Activated T-cell treated with anti-CD3 and anti-CD28 coated beads, Interleukin-2, amount 50 U/mL, for 24 hours (primary cell): ENCODE data around the gene UTP20.
"Not testable (repeated sequence)": the region's sequence is repeated elsewhere in the genome, so short reads cannot be mapped to it uniquely, and the experiment has no call there.

Source experiments
- DNase-seq: peaks from one replicate; pipeline ENCODE4 v3.0.0-alpha.2; 2020
- H3K27ac Mint-ChIP-seq: 2 replicates; pipeline ENCODE4 v1.8.0; 2020; ENCODE audit warnings: mild to moderate bottlenecking, mixed read lengths
- H3K27me3 Mint-ChIP-seq: 2 replicates; pipeline ENCODE4 v1.8.0; 2020; ENCODE audit warnings: mixed read lengths
- H3K36me3 Mint-ChIP-seq: 2 replicates; pipeline ENCODE4 v1.8.0; 2020; ENCODE audit warnings: low read depth, mixed read lengths
- H3K4me1 Mint-ChIP-seq: 2 replicates; pipeline ENCODE4 v1.8.0; 2020; ENCODE audit warnings: low read depth, mixed read lengths
- H3K4me3 Mint-ChIP-seq: 2 replicates; pipeline ENCODE4 v1.8.0; 2020; ENCODE audit warnings: mild to moderate bottlenecking, moderate library complexity, mixed read lengths
- H3K9me3 Mint-ChIP-seq: 2 replicates; pipeline ENCODE4 v1.8.0; 2020; ENCODE audit warnings: mixed read lengths

Gene UTP20

DNA sequence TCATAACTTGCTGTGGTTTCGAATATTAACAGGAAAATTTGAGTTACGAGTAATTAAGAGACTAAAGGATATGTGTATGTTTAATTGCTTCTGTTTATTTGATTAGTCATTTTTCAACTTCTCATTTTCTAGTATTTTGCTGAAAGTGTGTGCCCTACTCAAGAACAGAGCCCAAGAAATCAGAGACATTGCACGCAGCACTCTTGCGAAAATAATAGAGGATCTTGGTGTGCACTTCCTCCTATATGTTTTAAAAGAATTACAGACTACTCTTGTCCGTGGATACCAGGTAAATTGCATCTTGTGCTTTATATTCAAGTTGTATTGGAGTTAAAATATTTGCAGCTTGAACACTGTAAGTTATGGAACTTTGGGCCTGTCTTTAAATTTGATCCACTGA, 76.9 kb downstream of the UTP20 start:
- peaks cover 91% of the 10 kb centered on the region for H3K36me3 Mint-ChIP-seq
- no peaks in the 10 kb centered on the region for H3K9me3 Mint-ChIP-seq
- H3K4me1 Mint-ChIP-seq: no peaks in the 10 kb centered on the region
- H3K27me3 Mint-ChIP-seq: no peaks in the 10 kb centered on the region
- H3K27ac Mint-ChIP-seq: no peak overlapping the region
- no peak overlapping the region for H3K4me3 Mint-ChIP-seq
- DNase-seq: no peak

- Mint-ChIP-seq H3K4me3 (no peak overlapping the region), H3K27ac (no peak overlapping the region), H3K27me3 (no peaks in the 10 kb centered on the region), H3K36me3 (peaks cover 89% of the 10 kb centered on the region), H3K4me1 (peaks cover 3% of the 10 kb centered on the region), H3K9me3 (no peaks in the 10 kb centered on the region)
- no peak for DNase-seq
These were observed 81.5 kb downstream of the UTP20 start for GRCh38 chr12:101361455-101361854.

GRCh38 chr12:101368016-101368415, 88.1 kb downstream of the UTP20 start:
- Mint-ChIP-seq H3K9me3 (no peaks in the 10 kb centered on the region), H3K27ac (no peak overlapping the region), H3K4me3 (no peak overlapping the region), H3K27me3 (no peaks in the 10 kb centered on the region), H3K4me1 (peaks cover 3% of the 10 kb centered on the region), H3K36me3 (peaks cover 94% of the 10 kb centered on the region)
- no peak for DNase-seq

- Mint-ChIP-seq H3K36me3 (peaks cover 95% of the 10 kb centered on the region), H3K4me3 (no peak overlapping the region), H3K4me1 (peaks cover 7% of the 10 kb centered on the region), H3K27me3 (no peaks in the 10 kb centered on the region), H3K27ac (peak overlapping the region; percentile 5), H3K9me3 (no peaks in the 10 kb centered on the region)
- DNase-seq: no peak
These were observed 92.5 kb downstream of the UTP20 start for GRCh38 chr12:101372431-101372830.

DNA sequence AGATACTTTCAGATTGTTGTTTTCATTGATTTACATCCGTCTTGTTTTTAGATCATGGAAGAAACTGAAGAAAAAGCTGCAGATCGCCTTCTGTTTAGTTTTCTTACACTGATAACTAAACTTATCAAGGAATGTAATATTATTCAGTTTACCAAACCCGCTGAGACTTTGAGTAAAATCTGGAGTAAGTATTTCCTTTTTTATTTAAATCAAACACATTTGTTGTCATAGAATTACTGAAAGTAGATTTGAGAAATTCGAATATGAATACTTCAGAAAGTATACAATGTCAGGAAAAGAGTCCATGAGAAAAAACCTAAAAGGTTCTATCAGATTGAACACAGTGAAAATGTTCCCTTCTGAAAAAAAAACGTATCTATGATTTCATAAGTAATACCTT, 95.7 kb downstream of the UTP20 start:
- Mint-ChIP-seq H3K27me3 (no peaks in the 10 kb centered on the region), H3K4me3 (no peak overlapping the region), H3K9me3 (no peaks in the 10 kb centered on the region), H3K4me1 (peaks cover 7% of the 10 kb centered on the region), H3K36me3 (peaks cover 95% of the 10 kb centered on the region), H3K27ac (peak overlapping the region; percentile 55)
- no peak for DNase-seq

DNA sequence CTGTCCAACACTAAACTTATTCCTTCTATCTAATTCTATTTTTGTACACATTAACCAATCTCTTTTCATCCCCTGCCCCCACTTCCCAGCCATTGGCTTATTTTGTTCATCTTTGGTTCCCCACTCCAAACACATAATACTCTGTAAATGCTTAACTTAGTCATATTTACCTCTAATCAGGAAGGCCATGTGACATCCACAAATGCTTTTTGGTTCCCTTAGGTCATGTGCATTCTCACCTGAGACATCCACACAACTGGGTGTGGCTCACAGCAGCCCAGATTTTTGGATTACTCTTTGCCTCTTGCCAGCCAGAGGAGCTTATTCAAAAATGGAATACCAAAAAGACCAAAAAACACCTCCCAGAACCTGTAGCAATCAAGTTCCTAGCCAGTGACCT, 99.2 kb downstream of the UTP20 start:
- Mint-ChIP-seq H3K4me3 (no peak overlapping the region), H3K36me3 (peaks cover 97% of the 10 kb centered on the region), H3K27ac (peak overlapping the region; percentile 18), H3K4me1 (peaks cover 7% of the 10 kb centered on the region), H3K9me3 (no peaks in the 10 kb centered on the region), H3K27me3 (no peaks in the 10 kb centered on the region)
- DNase-seq: no peak

- not testable (repeated sequence) for H3K4me1 Mint-ChIP-seq, H3K9me3 Mint-ChIP-seq, H3K4me3 Mint-ChIP-seq, DNase-seq, H3K27ac Mint-ChIP-seq, H3K27me3 Mint-ChIP-seq
- peaks cover 80% of the 10 kb centered on the region for H3K36me3 Mint-ChIP-seq
These were observed 111.3 kb downstream of the UTP20 start for GRCh38 chr12:101391181-101391580.

DNA sequence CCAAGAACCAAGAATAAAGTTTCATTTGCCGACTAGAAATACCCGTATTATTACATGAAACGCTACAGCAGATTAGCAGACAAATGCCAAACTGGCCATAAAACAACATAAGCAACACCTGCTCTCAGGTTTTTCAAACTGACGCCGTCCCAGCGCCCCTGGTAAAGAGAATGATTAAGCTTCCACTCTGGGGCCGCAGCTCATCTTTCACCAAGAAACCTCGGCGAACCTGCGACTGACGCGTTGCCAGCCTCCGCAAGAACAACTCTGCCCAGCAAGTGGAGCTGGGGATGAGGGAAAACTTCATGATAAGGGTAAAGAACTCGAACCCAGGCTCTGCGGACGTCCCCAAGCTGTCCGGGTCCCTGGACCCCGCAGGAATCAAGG, 127.1 kb downstream of the UTP20 start:
- no peak for DNase-seq
- H3K36me3 Mint-ChIP-seq: peaks cover 35% of the 10 kb centered on the region
- peak overlapping the region; percentile 94 for H3K4me3 Mint-ChIP-seq
- peak overlapping the region; percentile 98 for H3K27ac Mint-ChIP-seq
- H3K4me1 Mint-ChIP-seq: peaks cover 21% of the 10 kb centered on the region
- no peaks in the 10 kb centered on the region for H3K9me3 Mint-ChIP-seq
- no peaks in the 10 kb centered on the region for H3K27me3 Mint-ChIP-seq

GRCh38 chr12:101407436-101408345, 127.8 kb downstream of the UTP20 start, which contains the start of gene ARL1:
Gene ARL1, minus strand, starts transcription at chr12:101407772. Its CDS starts 127 bp downstream, at chr12:101407645.
- Mint-ChIP-seq H3K4me3 (peak within 1 kb of the TSS; percentile 94), H3K9me3 (no peaks in the 10 kb centered on the region), H3K4me1 (peaks cover 21% of the 10 kb centered on the region), H3K27ac (peak within 1 kb of the TSS; percentile 98), H3K27me3 (peaks cover under 1% of the 10 kb centered on the region), H3K36me3 (peaks cover 30% of the 10 kb centered on the region)
- peak; percentile 89 for DNase-seq

DNA sequence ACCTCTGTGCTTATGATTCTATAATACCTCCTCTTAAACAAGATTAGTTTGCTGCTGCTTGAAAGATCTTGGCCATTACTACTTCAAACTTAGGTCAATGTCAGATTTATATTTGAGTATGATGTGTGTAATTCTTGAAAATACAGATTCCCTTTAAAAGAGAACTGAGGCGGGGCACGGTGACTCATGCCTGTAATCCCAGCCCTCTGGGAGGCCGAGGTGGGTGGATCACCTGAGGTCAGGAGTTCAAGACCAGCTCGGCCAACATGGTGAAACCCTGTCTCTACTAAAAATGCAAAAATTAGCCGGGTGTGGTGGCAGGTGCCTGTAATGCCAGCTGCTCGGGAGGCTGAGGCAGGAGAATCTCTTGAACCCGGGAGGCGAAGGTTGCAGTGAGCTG, 130.3 kb downstream of the UTP20 start:
- H3K27ac Mint-ChIP-seq, DNase-seq, H3K9me3 Mint-ChIP-seq, H3K27me3 Mint-ChIP-seq, H3K4me3 Mint-ChIP-seq: not testable (repeated sequence)
- peaks cover 15% of the 10 kb centered on the region for H3K4me1 Mint-ChIP-seq
- H3K36me3 Mint-ChIP-seq: peaks cover 17% of the 10 kb centered on the region

DNA sequence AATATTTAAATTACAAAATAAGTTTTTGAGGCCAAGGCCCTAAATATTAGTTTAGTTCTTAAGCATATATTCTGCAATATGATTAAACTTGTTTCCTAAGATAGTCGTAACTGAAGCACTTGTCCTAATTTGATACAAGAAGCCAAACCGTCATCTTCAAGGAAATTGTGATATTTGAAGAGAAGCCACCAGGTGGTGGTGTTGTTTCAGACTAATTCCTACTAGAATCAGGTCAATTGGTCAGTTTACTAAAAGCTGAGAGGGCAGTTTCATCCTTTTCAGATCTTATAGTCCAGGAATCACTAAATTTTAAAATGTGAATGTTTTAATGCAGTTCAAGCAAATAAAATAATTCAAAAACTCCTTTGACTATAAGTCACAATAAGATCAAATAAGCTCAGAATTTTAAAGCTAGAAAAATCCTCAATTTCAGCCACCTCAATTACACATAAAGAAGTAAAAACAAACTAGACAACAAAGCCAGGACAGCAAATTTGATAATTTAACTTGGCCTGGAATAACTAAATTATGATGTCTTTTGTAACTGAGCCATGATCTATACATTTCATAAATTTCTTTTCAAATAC, 134.7 kb downstream of the UTP20 start:
- Mint-ChIP-seq H3K36me3 (no peaks in the 10 kb centered on the region), H3K4me3 (no peak overlapping the region), H3K27me3 (peaks cover 6% of the 10 kb centered on the region), H3K27ac (no peak overlapping the region), H3K9me3 (no peaks in the 10 kb centered on the region), H3K4me1 (no peaks in the 10 kb centered on the region)
- DNase-seq: no peak

DNA sequence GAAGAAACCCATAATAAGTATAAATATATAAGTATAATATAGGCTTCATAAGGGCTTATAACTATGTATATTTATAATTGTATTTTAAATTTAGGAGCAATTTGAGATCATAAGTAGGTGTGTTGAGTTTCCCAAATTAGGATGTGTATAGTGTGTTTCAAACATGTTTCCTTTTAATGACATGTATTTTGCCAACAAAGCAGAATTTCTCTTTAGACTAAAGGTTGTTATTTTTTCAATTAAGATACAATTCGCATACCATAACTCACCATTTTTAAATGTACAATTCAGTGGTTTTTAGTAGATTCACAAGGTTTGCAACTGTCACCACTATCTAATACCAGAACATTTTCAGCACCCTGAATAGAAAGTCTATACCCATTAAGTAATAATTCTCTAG, 135.3 kb downstream of the UTP20 start:
- H3K36me3 Mint-ChIP-seq: no peaks in the 10 kb centered on the region
- H3K4me3 Mint-ChIP-seq: no peak overlapping the region
- no peaks in the 10 kb centered on the region for H3K4me1 Mint-ChIP-seq
- H3K27me3 Mint-ChIP-seq: peaks cover 6% of the 10 kb centered on the region
- DNase-seq: no peak
- no peaks in the 10 kb centered on the region for H3K9me3 Mint-ChIP-seq
- H3K27ac Mint-ChIP-seq: no peak overlapping the region

- DNase-seq, H3K27me3 Mint-ChIP-seq, H3K4me1 Mint-ChIP-seq, H3K27ac Mint-ChIP-seq, H3K9me3 Mint-ChIP-seq, H3K36me3 Mint-ChIP-seq, H3K4me3 Mint-ChIP-seq: not testable (repeated sequence)
These were observed 142.2 kb downstream of the UTP20 start for GRCh38 chr12:101422066-101422465.

DNA sequence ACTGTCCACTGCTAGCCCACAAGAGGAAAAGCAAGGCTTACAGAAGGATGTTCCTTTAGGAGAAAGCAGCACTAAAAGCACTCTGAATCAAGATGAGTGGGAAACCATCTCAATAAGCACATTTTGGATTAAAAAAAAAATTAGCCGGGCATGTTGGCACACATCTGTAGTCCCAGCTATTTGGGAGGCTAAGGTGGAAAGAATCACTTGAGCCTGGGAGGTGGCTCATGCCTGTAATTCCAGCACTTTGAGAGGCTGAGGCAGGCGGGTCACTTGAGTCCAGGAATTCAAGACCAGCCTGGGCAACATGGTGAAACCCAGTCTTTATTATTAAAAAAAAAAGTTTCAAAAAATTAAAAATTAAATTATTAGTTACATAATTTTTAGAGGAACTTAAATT, 144.7 kb downstream of the UTP20 start:
- no peak for DNase-seq
- Mint-ChIP-seq H3K27me3 (peaks cover 11% of the 10 kb centered on the region), H3K36me3 (no peaks in the 10 kb centered on the region), H3K9me3 (no peaks in the 10 kb centered on the region), H3K4me3 (no peak overlapping the region), H3K27ac (no peak overlapping the region), H3K4me1 (no peaks in the 10 kb centered on the region)

DNA sequence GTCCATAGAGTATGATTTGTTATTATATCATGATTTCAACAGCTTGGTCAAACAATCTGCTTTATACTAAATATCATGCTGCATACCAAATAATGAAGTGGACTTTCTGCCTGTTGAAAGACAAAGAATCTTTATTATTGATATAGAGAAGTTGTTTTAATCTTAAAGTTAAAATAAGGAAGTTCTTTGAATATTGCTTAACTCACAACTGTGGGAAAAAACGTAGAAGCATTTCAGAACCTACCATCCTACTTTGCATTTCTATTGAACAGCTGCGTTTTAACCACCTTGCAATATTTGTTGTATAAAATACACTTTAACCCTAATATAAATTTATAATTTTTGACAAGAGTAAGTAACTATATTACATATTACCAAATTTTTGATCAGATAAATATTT, 150.6 kb downstream of the UTP20 start:
- Mint-ChIP-seq H3K27me3 (peaks cover 7% of the 10 kb centered on the region), H3K36me3 (no peaks in the 10 kb centered on the region), H3K27ac (no peak overlapping the region), H3K4me1 (no peaks in the 10 kb centered on the region), H3K4me3 (no peak overlapping the region), H3K9me3 (no peaks in the 10 kb centered on the region)
- DNase-seq: no peak
